SK-N-SH treated with all-trans-retinoic acid at 6 μM for 48 hours (cell line): ENCODE results near the gene DYRK4.

Source experiments
- ATAC-seq: fragments of 200-7000 bp; cut with Tn5 transposase; 3 replicates; pipeline ENCODE4 v1.9.1; 2020; ENCODE audit warnings: mild to moderate bottlenecking, moderate library complexity
- ARNTL ChIP-seq: fragments of 450-650 bp; formaldehyde crosslinking; IDR thresholded peaks from 2 replicates; pipeline ENCODE4 v1.5.0; 2020; ENCODE audit warnings: low read depth, mild to moderate bottlenecking, moderate library complexity, borderline replicate concordance
- BACH2 ChIP-seq: fragments of 250-450 bp; sonication (Bioruptor Pico); IDR thresholded peaks from 2 replicates; pipeline ENCODE4 v1.9.0; 2021; ENCODE audit warnings: mild to moderate bottlenecking, borderline replicate concordance
- CREB5 ChIP-seq: fragments of 250-450 bp; sonication (Bioruptor Pico); IDR thresholded peaks from 2 replicates; pipeline ENCODE4 v1.5.1; 2020; ENCODE audit warnings: low read depth, mild to moderate bottlenecking, moderate library complexity
- CSDC2 ChIP-seq: fragments of 250-450 bp; sonication (Bioruptor Pico); IDR thresholded peaks from 2 replicates; pipeline ENCODE4 v1.5.0; 2020; ENCODE audit warnings: mild to moderate bottlenecking, moderate library complexity
- CSRNP3 ChIP-seq: fragments of 250-450 bp; sonication (Bioruptor Pico); IDR thresholded peaks from 2 replicates; pipeline ENCODE4 v1.5.1; 2021; ENCODE audit warnings: mild to moderate bottlenecking, moderate library complexity
- ESRRG ChIP-seq: fragments of 250-450 bp; sonication (Bioruptor Pico); IDR thresholded peaks from 2 replicates; pipeline ENCODE4 v1.6.1; 2021; ENCODE audit warnings: mild to moderate bottlenecking
- GLIS3 ChIP-seq: fragments of 250-450 bp; sonication (Bioruptor Pico); IDR thresholded peaks from 2 replicates; pipeline ENCODE4 v1.5.0; 2020; ENCODE audit warnings: mild to moderate bottlenecking, moderate library complexity
- ISL1 ChIP-seq: fragments of 250-450 bp; sonication (Bioruptor Pico); IDR thresholded peaks from 2 replicates; pipeline ENCODE4 v2.1.2; 2022; ENCODE audit warnings: mild to moderate bottlenecking, moderate library complexity
- OSR1 ChIP-seq: fragments of 250-450 bp; sonication (Bioruptor Pico); IDR thresholded peaks from 2 replicates; pipeline ENCODE4 v1.8.0; 2022; ENCODE audit warnings: moderate library complexity, mild to moderate bottlenecking, inconsistent platforms
- PATZ1 ChIP-seq: fragments of 250-450 bp; sonication (Bioruptor Pico); IDR thresholded peaks from 2 replicates; pipeline ENCODE4 v1.8.0; 2020; ENCODE audit warnings: mild to moderate bottlenecking, moderate library complexity, borderline replicate concordance
- POU6F1 ChIP-seq: fragments of 250-450 bp; sonication (Bioruptor Pico); IDR thresholded peaks from 2 replicates; pipeline ENCODE4 v1.8.0; 2021; ENCODE audit warnings: low read depth, mild to moderate bottlenecking, moderate library complexity, borderline replicate concordance
- PPARA ChIP-seq: fragments of 250-450 bp; sonication (Bioruptor Pico); IDR thresholded peaks from 2 replicates; pipeline ENCODE4 v1.5.0; 2020; ENCODE audit warnings: mild to moderate bottlenecking, borderline replicate concordance
- TCF4 ChIP-seq: fragments of 250-450 bp; sonication (Bioruptor Pico); IDR thresholded peaks from 2 replicates; pipeline ENCODE4 v1.8.0; 2021; ENCODE audit warnings: mild to moderate bottlenecking, moderate library complexity, borderline replicate concordance
- TOX ChIP-seq: fragments of 250-450 bp; sonication (Bioruptor Pico); IDR thresholded peaks from 2 replicates; pipeline ENCODE4 v1.8.0; 2021; ENCODE audit warnings: mild to moderate bottlenecking, moderate library complexity, borderline replicate concordance
- TSHZ2 ChIP-seq: fragments of 250-450 bp; sonication (Bioruptor Pico); IDR thresholded peaks from 2 replicates; pipeline ENCODE4 v1.5.0; 2020; ENCODE audit warnings: mild to moderate bottlenecking, moderate library complexity
- ZC3H10 ChIP-seq: fragments of 250-450 bp; sonication (Bioruptor Pico); IDR thresholded peaks from 2 replicates; pipeline ENCODE4 v1.5.1; 2021; ENCODE audit warnings: mild to moderate bottlenecking, moderate library complexity
- ZFP3 ChIP-seq: fragments of 250-450 bp; sonication (Bioruptor Pico); IDR thresholded peaks from 2 replicates; pipeline ENCODE4 v1.5.0; 2020; ENCODE audit warnings: mild to moderate bottlenecking, moderate library complexity
- ZNF565 ChIP-seq: fragments of 450-650 bp; formaldehyde crosslinking; conservative IDR thresholded peaks from 2 replicates; pipeline ENCODE4 v1.5.0; 2020; ENCODE audit warnings: low read depth, mild to moderate bottlenecking, moderate library complexity
- ZNF70 ChIP-seq: fragments of 450-650 bp; formaldehyde crosslinking; IDR thresholded peaks from 2 replicates; pipeline ENCODE4 v1.5.0; 2020; ENCODE audit warnings: mild to moderate bottlenecking, moderate library complexity
- ZNF8 ChIP-seq: fragments of 450-650 bp; formaldehyde crosslinking; IDR thresholded peaks from 2 replicates; pipeline ENCODE4 v1.5.0; 2020; ENCODE audit warnings: mild to moderate bottlenecking, moderate library complexity

The DYRK4 gene

GRCh38 chr12:4530160-4530559 lies 31.8 kb upstream of the DYRK4 start:
- no peak for ATAC-seq

GRCh38 chr12:4530982-4531586 lies 30.9 kb upstream of the DYRK4 start:
- no peak for ATAC-seq
- no peak for TF ChIP-seq GLIS3 (CRISPR knock-in tag)
- TF ChIP-seq ZNF70 (CRISPR knock-in tag) = no peak
- TF ChIP-seq ARNTL (CRISPR knock-in tag) = no peak
- TF ChIP-seq OSR1 (CRISPR knock-in tag) = no peak
- no peak for TF ChIP-seq POU6F1
- no peak for TF ChIP-seq TSHZ2
- no peak for TF ChIP-seq PPARA (CRISPR knock-in tag)
- TF ChIP-seq CREB5 (CRISPR knock-in tag) = no peak
- no peak for TF ChIP-seq CSDC2 (CRISPR knock-in tag)
- no peak for TF ChIP-seq ISL1 (CRISPR knock-in tag)
- no peak for TF ChIP-seq ZFP3 (CRISPR knock-in tag)
- no peak for TF ChIP-seq ZNF565 (CRISPR knock-in tag)
- no peak for TF ChIP-seq TCF4
- no peak for TF ChIP-seq ZC3H10 (CRISPR knock-in tag)
- TF ChIP-seq CSRNP3 = no peak
- no peak for TF ChIP-seq ZNF8 (CRISPR knock-in tag)

More at GRCh38 chr12:4530160-4530559, 31.8 kb upstream of the DYRK4 start:
- no peak for TF ChIP-seq PATZ1
- TF ChIP-seq TCF4 = no peak
- no peak for TF ChIP-seq TOX (CRISPR knock-in tag)
- no peak for TF ChIP-seq ZFP3 (CRISPR knock-in tag)
- no peak for TF ChIP-seq GLIS3 (CRISPR knock-in tag)
- no peak for TF ChIP-seq CSRNP3
- TF ChIP-seq POU6F1 = no peak
- TF ChIP-seq ISL1 (CRISPR knock-in tag) = no peak
- TF ChIP-seq ZNF565 (CRISPR knock-in tag) = no peak
- TF ChIP-seq OSR1 (CRISPR knock-in tag) = no peak
- TF ChIP-seq ZC3H10 (CRISPR knock-in tag) = no peak
- TF ChIP-seq PPARA (CRISPR knock-in tag) = no peak
- TF ChIP-seq CSDC2 (CRISPR knock-in tag) = no peak
- no peak for TF ChIP-seq ARNTL (CRISPR knock-in tag)
- TF ChIP-seq ESRRG (CRISPR knock-in tag) = no peak
- no peak for TF ChIP-seq ZNF70 (CRISPR knock-in tag)
- no peak for TF ChIP-seq BACH2 (CRISPR knock-in tag)
